HepG2 (cell line): ENCODE results near the gene RFFL. TPM values are rescaled to one million over a fixed set of nuclear protein-coding genes. Genes with fewer than 3 reads are reported as not detected.

Experiments
- DNMT3B ChIP-seq: conservative IDR thresholded peaks from 2 replicates; pipeline ENCODE4 v1.6.1; 2016; ENCODE audit warnings: missing biosample characterization, control low read depth
- FOXM1 ChIP-seq: sonication (generic); formaldehyde crosslinking; IDR thresholded peaks from 2 replicates; pipeline ENCODE4 v1.5.0; 2020; ENCODE audit warnings: missing genetic modification reagents
- HOXA3 ChIP-seq: sonication (generic); formaldehyde crosslinking; IDR thresholded peaks from 2 replicates; pipeline ENCODE4 v1.5.0; 2020; ENCODE audit warnings: missing genetic modification reagents
- KMT2A ChIP-seq: sonication (generic); formaldehyde crosslinking; IDR thresholded peaks from 2 replicates; pipeline ENCODE4 v1.4.0; 2020; ENCODE audit warnings: missing genetic modification reagents
- MAF1 ChIP-seq: sonication (generic); formaldehyde crosslinking; IDR thresholded peaks from 2 replicates; pipeline ENCODE4 v1.5.0; 2020; ENCODE audit warnings: missing genetic modification reagents, borderline replicate concordance
- MAFG ChIP-seq: sonication (generic); formaldehyde crosslinking; IDR thresholded peaks from 2 replicates; pipeline ENCODE4 v1.5.1; 2020; ENCODE audit warnings: mild to moderate bottlenecking, missing genetic modification reagents
- MIER3 ChIP-seq: IDR thresholded peaks from 2 replicates; pipeline ENCODE4 v1.6.1; 2016; ENCODE audit warnings: missing compliant biosample characterization, borderline replicate concordance
- NR2F6 ChIP-seq, 2 experiments: IDR thresholded peaks; 2 replicates each; pipeline ENCODE4 v1.6.1; 2016; ENCODE audit warnings: antibody characterized with exemption in 1 of 2, mild to moderate bottlenecking in 1 of 2
- POLR2A ChIP-seq, 2 experiments: IDR thresholded peaks; 2 replicates each; pipeline ENCODE4 v1.6.1; 2011; ENCODE audit warnings: low read depth in 2 of 2, low read length in 2 of 2, mild to moderate bottlenecking in 1 of 2, moderate library complexity in 1 of 2; ENCODE audit not compliant: insufficient read depth in 1 of 2
- SP1 ChIP-seq, 2 experiments: fragments of 450-650 bp in 1 of 2; sonication (generic) in 1 of 2; formaldehyde crosslinking in 1 of 2; IDR thresholded peaks; 2 replicates each; pipeline versions ENCODE4 v1.4.0 to v1.6.1; 2016 to 2020; ENCODE audit warnings: missing genetic modification reagents in 1 of 2
- STAG1 ChIP-seq: sonication (generic); formaldehyde crosslinking; IDR thresholded peaks from 2 replicates; pipeline ENCODE4 v1.4.0; 2020; ENCODE audit warnings: missing genetic modification reagents
- TBL1XR1 ChIP-seq: fragments of 150-350 bp; IDR thresholded peaks from 2 replicates; pipeline ENCODE4 v1.6.1; 2014; ENCODE audit warnings: borderline replicate concordance, low read length; ENCODE audit not compliant: partially characterized antibody
- ZBTB21 ChIP-seq: sonication (generic); formaldehyde crosslinking; IDR thresholded peaks from 2 replicates; pipeline ENCODE4 v1.4.0; 2020; ENCODE audit warnings: missing genetic modification reagents
- ZFP36L2 ChIP-seq: sonication (generic); formaldehyde crosslinking; IDR thresholded peaks from 2 replicates; pipeline ENCODE4 v1.4.0; 2020; ENCODE audit warnings: missing genetic modification reagents
- ZNF296 ChIP-seq: sonication (generic); formaldehyde crosslinking; conservative IDR thresholded peaks from 2 replicates; pipeline ENCODE4 v1.5.0; 2020; ENCODE audit warnings: mild to moderate bottlenecking, missing genetic modification reagents
- ZNF792 ChIP-seq: IDR thresholded peaks from 2 replicates; pipeline ENCODE4 v1.6.1; 2016
- ZNF883 ChIP-seq: sonication (generic); formaldehyde crosslinking; IDR thresholded peaks from 2 replicates; pipeline ENCODE4 v1.5.1; 2020; ENCODE audit warnings: mild to moderate bottlenecking, missing genetic modification reagents; ENCODE audit errors: not compliant biosample characterization
- polyA plus RNA-seq, 8 experiments: library from polyadenylated mRNA; depleted of rRNA in 3 of 8; stranded (reverse) in 7 of 8; unstranded in 1 of 8; fragments of >200 nt; fragmentation: Illumina TruSeq in 4 of 8; extraction: Trizol in 4 of 8; gene quantifications; 2 replicates each; pipeline versions ENCODE4 v1.2.1 to v1.2.3, GENCODE V29; 2011 to 2016; ENCODE audit warnings: low read depth in 4 of 8, missing spikeins in 1 of 8, mixed read lengths in 1 of 8; ENCODE audit not compliant: insufficient read depth in 1 of 8
- total RNA-seq, 5 experiments: library from RNA; depleted of rRNA; stranded (reverse); fragments of >200 nt; fragmentation: Illumina TruSeq; extraction: Trizol; gene quantifications; 2 replicates each; pipeline ENCODE4 v1.2.3, GENCODE V29; 2016; ENCODE audit warnings: low read depth in 1 of 5
- TF ChIP-seq, protein P1 (sequence below), 2 experiments: sonication (generic) in 1 of 2; formaldehyde crosslinking in 1 of 2; IDR thresholded peaks; 2 replicates each; pipeline versions ENCODE4 v1.5.1 to v1.6.1; 2011 to 2020; ENCODE audit warnings: borderline replicate concordance in 1 of 2, low read depth in 1 of 2, low read length in 1 of 2, mild to moderate bottlenecking in 1 of 2, missing genetic modification reagents in 1 of 2, moderate library complexity in 1 of 2
- TF ChIP-seq, protein P2 (sequence below): sonication (generic); formaldehyde crosslinking; IDR thresholded peaks from 2 replicates; pipeline ENCODE4 v1.9.0; 2021; ENCODE audit warnings: missing genetic modification reagents, mild to moderate bottlenecking, borderline replicate concordance
- TF ChIP-seq, protein P3 (sequence below): sonication (generic); formaldehyde crosslinking; IDR thresholded peaks from 2 replicates; pipeline ENCODE4 v1.4.0; 2020; ENCODE audit warnings: missing genetic modification reagents, mild to moderate bottlenecking, borderline replicate concordance
- TF ChIP-seq, protein P4 (sequence below): sonication (generic); formaldehyde crosslinking; IDR thresholded peaks from 2 replicates; pipeline ENCODE4 v1.5.1; 2020; ENCODE audit warnings: mild to moderate bottlenecking, missing genetic modification reagents, moderate library complexity

Gene RFFL
- total and polyA plus RNA-seq, 2 of the 13 experiments (the other 11 are each of a cell fraction or from before 2014, with no cell fraction given), result 24.3 to 48.6 TPM

DNA sequence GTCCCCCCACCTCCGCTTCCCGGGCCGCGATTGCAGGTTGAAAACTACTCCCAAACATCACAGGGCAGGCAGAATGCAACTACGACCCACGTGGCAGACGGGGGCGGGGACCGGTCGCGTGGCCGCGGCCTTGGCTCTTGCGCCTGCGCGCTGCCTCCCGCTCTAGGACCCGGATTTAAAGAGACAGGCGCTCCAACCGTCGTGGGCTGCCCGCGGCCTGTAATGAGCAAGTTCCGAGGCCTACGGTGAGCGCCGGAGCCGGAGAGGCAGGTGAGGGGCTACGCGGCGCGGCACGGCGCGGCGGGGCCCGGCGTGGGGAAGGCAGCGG lies 83.2 kb downstream of the RFFL start, which contains the start of gene LIG3 (continued):
- TF ChIP-seq, protein P1, sequence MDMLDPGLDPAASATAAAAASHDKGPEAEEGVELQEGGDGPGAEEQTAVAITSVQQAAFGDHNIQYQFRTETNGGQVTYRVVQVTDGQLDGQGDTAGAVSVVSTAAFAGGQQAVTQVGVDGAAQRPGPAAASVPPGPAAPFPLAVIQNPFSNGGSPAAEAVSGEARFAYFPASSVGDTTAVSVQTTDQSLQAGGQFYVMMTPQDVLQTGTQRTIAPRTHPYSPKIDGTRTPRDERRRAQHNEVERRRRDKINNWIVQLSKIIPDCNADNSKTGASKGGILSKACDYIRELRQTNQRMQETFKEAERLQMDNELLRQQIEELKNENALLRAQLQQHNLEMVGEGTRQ (IDR thresholded peaks at IDR 0.05; ENCODE audit: low read depth, low read length), result peak; percentile 81
- TF ChIP-seq, protein P1 (CRISPR knock-in tag; IDR thresholded peaks at IDR 0.05; ENCODE audit: borderline replicate concordance), result peak; percentile 77
- TF ChIP-seq FOXM1, result no peak
- TF ChIP-seq SP1 (IDR thresholded peaks at IDR 0.05), result no peak
- peak; percentile 75 for TF ChIP-seq SP1 (CRISPR knock-in tag; IDR thresholded peaks at IDR 0.05)
- TF ChIP-seq MAFG (CRISPR knock-in tag), result no peak
- peak; percentile 55; the same call in 1 of the 2 replicates for TF ChIP-seq HOXA3
- TF ChIP-seq ZFP36L2 (CRISPR knock-in tag), result no peak
- TF ChIP-seq, protein P2, sequence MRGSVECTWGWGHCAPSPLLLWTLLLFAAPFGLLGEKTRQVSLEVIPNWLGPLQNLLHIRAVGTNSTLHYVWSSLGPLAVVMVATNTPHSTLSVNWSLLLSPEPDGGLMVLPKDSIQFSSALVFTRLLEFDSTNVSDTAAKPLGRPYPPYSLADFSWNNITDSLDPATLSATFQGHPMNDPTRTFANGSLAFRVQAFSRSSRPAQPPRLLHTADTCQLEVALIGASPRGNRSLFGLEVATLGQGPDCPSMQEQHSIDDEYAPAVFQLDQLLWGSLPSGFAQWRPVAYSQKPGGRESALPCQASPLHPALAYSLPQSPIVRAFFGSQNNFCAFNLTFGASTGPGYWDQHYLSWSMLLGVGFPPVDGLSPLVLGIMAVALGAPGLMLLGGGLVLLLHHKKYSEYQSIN (CRISPR knock-in tag), result no peak
- TF ChIP-seq DNMT3B (CRISPR knock-in tag), result peak; percentile 63; the same call in 1 of the 2 replicates
- TF ChIP-seq KMT2A (CRISPR knock-in tag), result 0 out of 2 replicates have a peak, but pooled peaks have one; percentile 25
- peak; percentile 76 to 88 for TF ChIP-seq POLR2A (IDR thresholded peaks at IDR 0.05; ENCODE audit: insufficient read depth in 1 of 2, low read depth in 2 of 2, low read length in 2 of 2)
- TF ChIP-seq, protein P3, sequence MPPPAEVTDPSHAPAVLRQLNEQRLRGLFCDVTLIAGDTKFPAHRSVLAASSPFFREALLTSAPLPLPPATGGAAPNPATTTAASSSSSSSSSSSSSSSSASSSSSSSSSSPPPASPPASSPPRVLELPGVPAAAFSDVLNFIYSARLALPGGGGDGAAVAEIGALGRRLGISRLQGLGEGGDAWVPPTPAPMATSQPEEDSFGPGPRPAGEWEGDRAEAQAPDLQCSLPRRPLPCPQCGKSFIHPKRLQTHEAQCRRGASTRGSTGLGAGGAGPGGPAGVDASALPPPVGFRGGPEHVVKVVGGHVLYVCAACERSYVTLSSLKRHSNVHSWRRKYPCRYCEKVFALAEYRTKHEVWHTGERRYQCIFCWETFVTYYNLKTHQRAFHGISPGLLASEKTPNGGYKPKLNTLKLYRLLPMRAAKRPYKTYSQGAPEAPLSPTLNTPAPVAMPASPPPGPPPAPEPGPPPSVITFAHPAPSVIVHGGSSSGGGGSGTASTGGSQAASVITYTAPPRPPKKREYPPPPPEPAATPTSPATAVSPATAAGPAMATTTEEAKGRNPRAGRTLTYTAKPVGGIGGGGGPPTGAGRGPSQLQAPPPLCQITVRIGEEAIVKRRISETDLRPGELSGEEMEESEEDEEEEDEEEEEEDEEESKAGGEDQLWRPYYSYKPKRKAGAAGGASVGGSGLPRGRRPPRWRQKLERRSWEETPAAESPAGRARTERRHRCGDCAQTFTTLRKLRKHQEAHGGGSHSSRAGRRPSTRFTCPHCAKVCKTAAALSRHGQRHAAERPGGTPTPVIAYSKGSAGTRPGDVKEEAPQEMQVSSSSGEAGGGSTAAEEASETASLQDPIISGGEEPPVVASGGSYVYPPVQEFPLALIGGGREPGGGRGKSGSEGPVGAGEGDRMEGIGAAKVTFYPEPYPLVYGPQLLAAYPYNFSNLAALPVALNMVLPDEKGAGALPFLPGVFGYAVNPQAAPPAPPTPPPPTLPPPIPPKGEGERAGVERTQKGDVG (CRISPR knock-in tag), result peak; percentile 51
- no peak for TF ChIP-seq ZBTB21 (CRISPR knock-in tag)
- TF ChIP-seq STAG1 (CRISPR knock-in tag), result no peak
- TF ChIP-seq MAF1 (CRISPR knock-in tag), result no peak
- TF ChIP-seq MIER3 (CRISPR knock-in tag), result peak; percentile 33; the same call in 1 of the 2 replicates
- no peak for TF ChIP-seq TBL1XR1
- no peak for TF ChIP-seq NR2F6 (IDR thresholded peaks at IDR 0.05)
- peak; percentile 27; the same call in 1 of the 2 replicates for TF ChIP-seq NR2F6 (CRISPR knock-in tag; IDR thresholded peaks at IDR 0.05)
- peak; percentile 46 for TF ChIP-seq ZNF792
- TF ChIP-seq ZNF296 (CRISPR knock-in tag), result 0 out of 2 replicates have a peak, but pooled peaks have one; percentile 7
- no peak for TF ChIP-seq ZNF883 (CRISPR knock-in tag)
- TF ChIP-seq, protein P4, sequence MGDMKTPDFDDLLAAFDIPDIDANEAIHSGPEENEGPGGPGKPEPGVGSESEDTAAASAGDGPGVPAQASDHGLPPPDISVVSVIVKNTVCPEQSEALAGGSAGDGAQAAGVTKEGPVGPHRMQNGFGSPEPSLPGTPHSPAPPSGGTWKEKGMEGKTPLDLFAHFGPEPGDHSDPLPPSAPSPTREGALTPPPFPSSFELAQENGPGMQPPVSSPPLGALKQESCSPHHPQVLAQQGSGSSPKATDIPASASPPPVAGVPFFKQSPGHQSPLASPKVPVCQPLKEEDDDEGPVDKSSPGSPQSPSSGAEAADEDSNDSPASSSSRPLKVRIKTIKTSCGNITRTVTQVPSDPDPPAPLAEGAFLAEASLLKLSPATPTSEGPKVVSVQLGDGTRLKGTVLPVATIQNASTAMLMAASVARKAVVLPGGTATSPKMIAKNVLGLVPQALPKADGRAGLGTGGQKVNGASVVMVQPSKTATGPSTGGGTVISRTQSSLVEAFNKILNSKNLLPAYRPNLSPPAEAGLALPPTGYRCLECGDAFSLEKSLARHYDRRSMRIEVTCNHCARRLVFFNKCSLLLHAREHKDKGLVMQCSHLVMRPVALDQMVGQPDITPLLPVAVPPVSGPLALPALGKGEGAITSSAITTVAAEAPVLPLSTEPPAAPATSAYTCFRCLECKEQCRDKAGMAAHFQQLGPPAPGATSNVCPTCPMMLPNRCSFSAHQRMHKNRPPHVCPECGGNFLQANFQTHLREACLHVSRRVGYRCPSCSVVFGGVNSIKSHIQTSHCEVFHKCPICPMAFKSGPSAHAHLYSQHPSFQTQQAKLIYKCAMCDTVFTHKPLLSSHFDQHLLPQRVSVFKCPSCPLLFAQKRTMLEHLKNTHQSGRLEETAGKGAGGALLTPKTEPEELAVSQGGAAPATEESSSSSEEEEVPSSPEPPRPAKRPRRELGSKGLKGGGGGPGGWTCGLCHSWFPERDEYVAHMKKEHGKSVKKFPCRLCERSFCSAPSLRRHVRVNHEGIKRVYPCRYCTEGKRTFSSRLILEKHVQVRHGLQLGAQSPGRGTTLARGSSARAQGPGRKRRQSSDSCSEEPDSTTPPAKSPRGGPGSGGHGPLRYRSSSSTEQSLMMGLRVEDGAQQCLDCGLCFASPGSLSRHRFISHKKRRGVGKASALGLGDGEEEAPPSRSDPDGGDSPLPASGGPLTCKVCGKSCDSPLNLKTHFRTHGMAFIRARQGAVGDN (CRISPR knock-in tag), result peak; percentile 90
